ENCODE data around the gene P4HA3. TPM values are rescaled to one million over a fixed set of nuclear protein-coding genes. Genes with fewer than 3 reads are reported as not detected.

Gene P4HA3
- total RNA-seq, 1 donor from 2014 or later, result 0.34 TPM

- no peak overlapping the region for H3K27ac Mint-ChIP-seq
- H3K9me3 Mint-ChIP-seq, result peaks cover 15% of the 10 kb centered on the region
- TF ChIP-seq CTCF (conservative IDR thresholded peaks at IDR 0.05), result peak; percentile 73
- H3K27me3 Mint-ChIP-seq, result peaks cover 23% of the 10 kb centered on the region
- DNase-seq (ENCODE audit: extremely low spot score, unreplicated experiment), result no peak
- H3K36me3 Mint-ChIP-seq, result peaks cover 4% of the 10 kb centered on the region
- peaks cover 5% of the 10 kb centered on the region for H3K4me1 Mint-ChIP-seq (ENCODE audit: unreplicated experiment)
- no peak overlapping the region for H3K4me3 Mint-ChIP-seq
These were observed 10.2 kb upstream of the P4HA3 start for GRCh38 chr11:74321487-74322188.

GRCh38 chr11:74320538-74320937, 9.1 kb upstream of the P4HA3 start:
- no peak for DNase-seq (ENCODE audit: extremely low spot score, unreplicated experiment)
- Mint-ChIP-seq H3K4me3 (no peak overlapping the region), H3K9me3 (peaks cover 17% of the 10 kb centered on the region), H3K27ac (no peak overlapping the region), H3K36me3 (peaks cover 4% of the 10 kb centered on the region), H3K4me1 (ENCODE audit: unreplicated experiment) (no peaks in the 10 kb centered on the region), H3K27me3 (peaks cover 25% of the 10 kb centered on the region)
- no peak for TF ChIP-seq CTCF (conservative IDR thresholded peaks at IDR 0.05)

GRCh38 chr11:74319139-74319816, 7.8 kb upstream of the P4HA3 start:
- H3K36me3 Mint-ChIP-seq, result peaks cover 4% of the 10 kb centered on the region
- no peak for TF ChIP-seq CTCF (conservative IDR thresholded peaks at IDR 0.05)
- no peak overlapping the region for H3K4me3 Mint-ChIP-seq
- H3K4me1 Mint-ChIP-seq (ENCODE audit: unreplicated experiment), result no peaks in the 10 kb centered on the region
- H3K9me3 Mint-ChIP-seq, result peaks cover 17% of the 10 kb centered on the region
- peaks cover 28% of the 10 kb centered on the region for H3K27me3 Mint-ChIP-seq
- no peak for DNase-seq (ENCODE audit: extremely low spot score, unreplicated experiment)
- no peak overlapping the region for H3K27ac Mint-ChIP-seq

GRCh38 chr11:74318241-74318932, 6.9 kb upstream of the P4HA3 start:
- peaks cover 36% of the 10 kb centered on the region for H3K27me3 Mint-ChIP-seq
- no peaks in the 10 kb centered on the region for H3K4me1 Mint-ChIP-seq (ENCODE audit: unreplicated experiment)

More at GRCh38 chr11:74318241-74318932, 6.9 kb upstream of the P4HA3 start:
- no peak for TF ChIP-seq CTCF (conservative IDR thresholded peaks at IDR 0.05)
- no peak for DNase-seq (ENCODE audit: extremely low spot score, unreplicated experiment)
- H3K4me3 Mint-ChIP-seq, result no peak overlapping the region
- H3K36me3 Mint-ChIP-seq, result peaks cover 4% of the 10 kb centered on the region
- H3K9me3 Mint-ChIP-seq, result peaks cover 20% of the 10 kb centered on the region
- no peak overlapping the region for H3K27ac Mint-ChIP-seq

All from type B pancreatic cell (in vitro differentiated cells).